Ishikawa (cell line): ENCODE data around the gene C2orf81.

Experiments
- CEBPB ChIP-seq: IDR thresholded peaks from 2 replicates; pipeline ENCODE4 v1.6.1; 2012
- EGR1 ChIP-seq: IDR thresholded peaks from 2 replicates; pipeline ENCODE4 v1.6.1; 2012
- EP300 ChIP-seq: IDR thresholded peaks from 2 replicates; pipeline ENCODE4 v1.6.1; 2012; ENCODE audit warnings: borderline replicate concordance
- FOXM1 ChIP-seq: IDR thresholded peaks from 2 replicates; pipeline ENCODE4 v1.6.1; 2012; ENCODE audit warnings: low read depth, borderline replicate concordance
- NFIC ChIP-seq: IDR thresholded peaks from 2 replicates; pipeline ENCODE4 v1.6.1; 2012
- RAD21 ChIP-seq: IDR thresholded peaks from 2 replicates; pipeline ENCODE4 v1.6.1; 2012; ENCODE audit warnings: low read depth
- REST ChIP-seq: IDR thresholded peaks from 2 replicates; pipeline ENCODE4 v1.6.1; 2012; ENCODE audit warnings: low read depth, mild to moderate bottlenecking
- TCF12 ChIP-seq: IDR thresholded peaks from 2 replicates; pipeline ENCODE4 v1.6.1; 2012; ENCODE audit warnings: low read depth
- TEAD4 ChIP-seq: IDR thresholded peaks from 2 replicates; pipeline ENCODE4 v1.6.1; 2012
- YY1 ChIP-seq: IDR thresholded peaks from 2 replicates; pipeline ENCODE4 v1.6.1; 2012; ENCODE audit warnings: low read depth

GRCh38 chr2:74391209-74391579, 30.2 kb downstream of the C2orf81 start:
- no peak for TF ChIP-seq EP300
- TF ChIP-seq TCF12, result no peak
- no peak for TF ChIP-seq FOXM1
- TF ChIP-seq REST, result no peak
- no peak for TF ChIP-seq YY1
- TF ChIP-seq CEBPB, result no peak
- TF ChIP-seq RAD21, result no peak
- TF ChIP-seq EGR1, result no peak
- TF ChIP-seq NFIC, result no peak
- no peak for TF ChIP-seq TEAD4
